Endothelial cell of umbilical vein (primary cell): ENCODE data around the gene OGDH. TPM values are rescaled to one million over a fixed set of nuclear protein-coding genes. Genes with fewer than 3 reads are reported as not detected.

Experiments
- BruUV-seq: library from RNA; stranded (reverse); fragments of 400-500 nt; replicated peaks from 2 replicates; lab custom pipeline; 2021; lab: Mats Ljungman, UMichigan
- CTCF ChIA-PET: fragments of 300-600, 350-600 bp; sonication (Branson Sonifier 250); formaldehyde crosslinking; loops from one replicate; lab custom pipeline; 2021; ENCODE audit warnings: antibody characterized with exemption, inconsistent platforms; lab: Charles Lee
- POLR2A ChIA-PET: fragments of 300-600, 350-600 bp; sonication (Branson Sonifier 250); formaldehyde crosslinking; loops from one replicate; lab custom pipeline; 2021; ENCODE audit warnings: antibody characterized with exemption, inconsistent platforms; lab: Charles Lee
- DNase-seq: peaks from one replicate; pipeline ENCODE4 v3.0.0-alpha.2; 2011; ENCODE audit warnings: low read depth, low spot score
- FAIRE-seq: peaks from 2 replicates; lab custom pipeline; 2011; peaks lifted over from hg19 to GRCh38; lab: Jason Lieb, UNC
- H2AFZ ChIP-seq: 2 replicates; pipeline ENCODE4 v1.6.0; 2012; ENCODE audit warnings: low read depth, low read length, control low read depth, inconsistent platforms
- H3K27ac ChIP-seq: 2 replicates; pipeline ENCODE4 v1.5.1; 2011; ENCODE audit warnings: low read depth, mild to moderate bottlenecking, control low read depth, low read length, moderate library complexity; ENCODE audit not compliant: insufficient read depth
- H3K27me3 ChIP-seq, 2 experiments: 2 replicates each; pipeline versions ENCODE4 v1.6.0 to v1.6.1; 2011; ENCODE audit warnings: low read length in 2 of 2, mixed read lengths in 1 of 2; ENCODE audit not compliant: control insufficient read depth in 2 of 2, insufficient read depth in 2 of 2
- H3K36me3 ChIP-seq, 2 experiments: 2 replicates in 1 of 2; 3 replicates in 1 of 2; pipeline ENCODE4 v1.5.1; 2011; ENCODE audit warnings: low read length in 2 of 2, mild to moderate bottlenecking in 1 of 2, moderate library complexity in 1 of 2; ENCODE audit not compliant: control insufficient read depth in 2 of 2, insufficient read depth in 2 of 2; ENCODE audit errors: extremely low read depth in 1 of 2
- H3K4me1 ChIP-seq: 3 replicates; pipeline ENCODE4 v1.5.1; 2011; ENCODE audit warnings: mild to moderate bottlenecking, low read length; ENCODE audit not compliant: control insufficient read depth, insufficient read depth; ENCODE audit errors: extremely low read depth
- H3K4me2 ChIP-seq: 2 replicates; pipeline ENCODE4 v1.6.1; 2011; ENCODE audit warnings: low read length, control low read depth, mixed read lengths; ENCODE audit not compliant: insufficient read depth
- H3K4me3 ChIP-seq, 3 experiments: fragments of 200-600 bp in 1 of 3; sonication (generic), shearing (Covaris generic) in 1 of 3; replicated peaks in 1 of 3; 2 replicates each; pipeline ENCODE4 v1.5.1; 2011 to 2016; ENCODE audit warnings: control low read depth in 3 of 3, low read length in 3 of 3, mild to moderate bottlenecking in 2 of 3, inconsistent platforms in 1 of 3, low read depth in 1 of 3, moderate library complexity in 1 of 3; ENCODE audit not compliant: insufficient read depth in 1 of 3
- H3K79me2 ChIP-seq: 2 replicates; pipeline ENCODE4 v1.6.0; 2012; ENCODE audit warnings: low read length, inconsistent platforms; ENCODE audit not compliant: control insufficient read depth, insufficient read depth
- H3K9ac ChIP-seq: replicated peaks from 2 replicates; pipeline ENCODE3; 2011; ENCODE audit warnings: low read length, control low read depth; ENCODE audit not compliant: insufficient read depth; ENCODE audit errors: extremely low read depth
- H3K9me1 ChIP-seq: replicated peaks from 3 replicates; pipeline ENCODE4 v1.6.0; 2011; ENCODE audit warnings: mild to moderate bottlenecking, low read length; ENCODE audit not compliant: control insufficient read depth, insufficient read depth; ENCODE audit errors: extremely low read depth
- H3K9me3 ChIP-seq: replicated peaks from 2 replicates; pipeline ENCODE4 v1.5.1; 2012; ENCODE audit warnings: low read length, inconsistent platforms; ENCODE audit not compliant: control insufficient read depth, insufficient read depth
- H4K20me1 ChIP-seq: replicated peaks from 2 replicates; pipeline ENCODE3; 2011; ENCODE audit warnings: mild to moderate bottlenecking, low read length; ENCODE audit not compliant: control insufficient read depth, insufficient read depth; ENCODE audit errors: extremely low read depth
- EZH2 ChIP-seq: IDR thresholded peaks from 2 replicates; pipeline ENCODE4 v1.6.1; 2012; ENCODE audit warnings: borderline replicate concordance, low read depth, mild to moderate bottlenecking, moderate library complexity, low read length, inconsistent platforms; ENCODE audit not compliant: severe bottlenecking
- FOS ChIP-seq: IDR thresholded peaks from 2 replicates; pipeline ENCODE4 v1.6.1; 2011; ENCODE audit warnings: mild to moderate bottlenecking, low read length, moderate library complexity, borderline replicate concordance; ENCODE audit not compliant: insufficient read depth
- GATA2 ChIP-seq: IDR thresholded peaks from 2 replicates; pipeline ENCODE4 v1.7.0; 2011; ENCODE audit warnings: low read depth, mild to moderate bottlenecking, moderate library complexity, mixed read lengths, low read length; ENCODE audit not compliant: insufficient read length, insufficient read depth
- JUN ChIP-seq: IDR thresholded peaks from 2 replicates; pipeline ENCODE4 v1.6.1; 2011; ENCODE audit warnings: borderline replicate concordance, low read depth; ENCODE audit not compliant: insufficient read length, insufficient read depth
- MYC ChIP-seq: IDR thresholded peaks from one replicate; pipeline ENCODE4 v1.6.1; 2011; ENCODE audit warnings: mild to moderate bottlenecking, low read depth, low read length
- POLR2A ChIP-seq: IDR thresholded peaks from 2 replicates; pipeline ENCODE4 v1.6.1; 2012; ENCODE audit warnings: low read depth, mild to moderate bottlenecking, control low read depth, low read length
- POLR2AphosphoS5 ChIP-seq: IDR thresholded peaks from 2 replicates; pipeline ENCODE4 v1.6.1; 2012; ENCODE audit warnings: low read depth, mild to moderate bottlenecking, control low read depth, low read length, moderate library complexity; ENCODE audit not compliant: insufficient read depth
- dilution Hi-C: fragments of 300-500 bp; cut with MboI; formaldehyde crosslinking; loops from one replicate; pipeline ENCODE4 v1.15.0; 2019; ENCODE audit warnings: low sequenced_read_pairs; ENCODE audit not compliant: extremely low pct_ligation_motif_present
- intact Hi-C: fragments of 100-400 bp; cut with micrococcal nuclease; formaldehyde crosslinking; loops from one replicate; pipeline ENCODE4 v1.10.0; 2022
- polyA plus RNA-seq, 4 experiments: library from polyadenylated mRNA; depleted of rRNA in 3 of 4; stranded (reverse) in 3 of 4; unstranded in 1 of 4; fragments of >200 nt; gene quantifications; 2 replicates each; pipeline versions ENCODE4 v1.2.1 to v1.2.3, GENCODE V29; 2011 to 2012; ENCODE audit warnings: missing spikeins in 1 of 4
- total RNA-seq: library from RNA; stranded (reverse); gene quantifications from 2 replicates; pipeline ENCODE4 v1.2.3, GENCODE V29; 2021
- TF ChIP-seq, protein P1 (sequence below): IDR thresholded peaks from 2 replicates; pipeline ENCODE4 v1.6.1; 2011; ENCODE audit not compliant: insufficient read depth, insufficient read length
- TF ChIP-seq, protein P2 (sequence below), 2 donors: IDR thresholded peaks; 1 replicate in 1 of 2; 2 replicates in 1 of 2; pipeline ENCODE4 v1.5.1; 2011; ENCODE audit warnings: low read length in 2 of 2, mild to moderate bottlenecking in 2 of 2, moderate library complexity in 2 of 2, control low read depth in 1 of 2, inconsistent platforms in 1 of 2, low read depth in 1 of 2; ENCODE audit not compliant: insufficient read depth in 1 of 2; ENCODE audit errors: extremely low read depth in 1 of 2

The OGDH gene
- total and polyA plus RNA-seq, 2 donors (not counting 3 experiments of a cell fraction or from before 2014, with no cell fraction given) = 88.9 to 92.9 TPM

DNA sequence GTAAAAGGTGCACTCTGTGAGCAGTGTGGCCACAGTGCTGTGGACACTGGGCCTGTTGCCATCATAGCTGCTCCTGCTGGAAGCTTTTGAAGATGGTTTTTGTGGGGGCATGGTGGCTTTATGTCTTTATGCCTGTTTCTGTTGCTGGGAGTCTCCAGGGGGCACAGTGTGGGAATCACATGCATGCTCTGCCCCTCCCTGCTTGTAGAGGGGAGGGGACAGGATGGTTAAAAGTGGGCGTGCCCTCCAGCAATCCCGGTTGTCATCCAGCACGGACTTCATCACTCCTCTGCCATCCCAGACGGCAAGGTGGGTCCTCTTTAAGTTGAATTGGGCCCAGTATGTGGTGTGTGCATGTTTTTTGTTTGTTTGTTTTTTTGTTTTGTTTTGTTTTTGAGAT, 20.2 kb downstream of the OGDH start:
- Histone ChIP-seq H3K4me3 (no peak overlapping the region), H3K4me1 (peaks cover 4% of the 10 kb centered on the region), H3K79me2 (peaks cover 25% of the 10 kb centered on the region), H3K4me2 (no peak overlapping the region), H3K27me3 (no peaks in the 10 kb centered on the region), H4K20me1 (peaks cover 2% of the 10 kb centered on the region), H3K9ac (no peak overlapping the region), H3K27ac (no peak overlapping the region), H3K9me1 (no peaks in the 10 kb centered on the region), H3K36me3 (peaks cover 2 to 7% of the 10 kb centered on the region in 2 experiments), H2AFZ (no peak overlapping the region), H3K9me3 (no peaks in the 10 kb centered on the region)
- FAIRE-seq (no peak), DNase-seq (no peak)
- ChIA-PET POLR2A (no interaction called here), CTCF (interaction anchor here (1.3 kb wide), 1 partner anchor 20 kb away, joined by 4 read pairs; the partner anchor contains the start of gene OGDH)
- intact Hi-C loops = no loop called here
- TF ChIP-seq, protein P1, sequence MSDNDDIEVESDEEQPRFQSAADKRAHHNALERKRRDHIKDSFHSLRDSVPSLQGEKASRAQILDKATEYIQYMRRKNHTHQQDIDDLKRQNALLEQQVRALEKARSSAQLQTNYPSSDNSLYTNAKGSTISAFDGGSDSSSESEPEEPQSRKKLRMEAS = no peak
- TF ChIP-seq POLR2AphosphoS5 (no peak), POLR2A (no peak), EZH2 (no peak), GATA2 (no peak), FOS (no peak), JUN (no peak), MYC (no peak)
- TF ChIP-seq, protein P2, sequence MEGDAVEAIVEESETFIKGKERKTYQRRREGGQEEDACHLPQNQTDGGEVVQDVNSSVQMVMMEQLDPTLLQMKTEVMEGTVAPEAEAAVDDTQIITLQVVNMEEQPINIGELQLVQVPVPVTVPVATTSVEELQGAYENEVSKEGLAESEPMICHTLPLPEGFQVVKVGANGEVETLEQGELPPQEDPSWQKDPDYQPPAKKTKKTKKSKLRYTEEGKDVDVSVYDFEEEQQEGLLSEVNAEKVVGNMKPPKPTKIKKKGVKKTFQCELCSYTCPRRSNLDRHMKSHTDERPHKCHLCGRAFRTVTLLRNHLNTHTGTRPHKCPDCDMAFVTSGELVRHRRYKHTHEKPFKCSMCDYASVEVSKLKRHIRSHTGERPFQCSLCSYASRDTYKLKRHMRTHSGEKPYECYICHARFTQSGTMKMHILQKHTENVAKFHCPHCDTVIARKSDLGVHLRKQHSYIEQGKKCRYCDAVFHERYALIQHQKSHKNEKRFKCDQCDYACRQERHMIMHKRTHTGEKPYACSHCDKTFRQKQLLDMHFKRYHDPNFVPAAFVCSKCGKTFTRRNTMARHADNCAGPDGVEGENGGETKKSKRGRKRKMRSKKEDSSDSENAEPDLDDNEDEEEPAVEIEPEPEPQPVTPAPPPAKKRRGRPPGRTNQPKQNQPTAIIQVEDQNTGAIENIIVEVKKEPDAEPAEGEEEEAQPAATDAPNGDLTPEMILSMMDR (IDR thresholded peaks at IDR 0.05; ENCODE audit: extremely low read depth in 1 of 2, insufficient read depth in 1 of 2, low read depth in 1 of 2, low read length in 2 of 2) = no peak
- BruUV-seq = no TSS peak
- dilution Hi-C loops = no loop called here
